Inflammatory macrophage (primary cell): Measurements from ENCODE around the gene LAMA4.
A peak's percentile ranks its signal among the peaks of the same experiment; 100 is the strongest.

Experiments
- DNase-seq, 2 donors: peaks; one replicate each; pipeline ENCODE4 v3.0.0-alpha.2; 2020 to 2022

The LAMA4 gene

DNA sequence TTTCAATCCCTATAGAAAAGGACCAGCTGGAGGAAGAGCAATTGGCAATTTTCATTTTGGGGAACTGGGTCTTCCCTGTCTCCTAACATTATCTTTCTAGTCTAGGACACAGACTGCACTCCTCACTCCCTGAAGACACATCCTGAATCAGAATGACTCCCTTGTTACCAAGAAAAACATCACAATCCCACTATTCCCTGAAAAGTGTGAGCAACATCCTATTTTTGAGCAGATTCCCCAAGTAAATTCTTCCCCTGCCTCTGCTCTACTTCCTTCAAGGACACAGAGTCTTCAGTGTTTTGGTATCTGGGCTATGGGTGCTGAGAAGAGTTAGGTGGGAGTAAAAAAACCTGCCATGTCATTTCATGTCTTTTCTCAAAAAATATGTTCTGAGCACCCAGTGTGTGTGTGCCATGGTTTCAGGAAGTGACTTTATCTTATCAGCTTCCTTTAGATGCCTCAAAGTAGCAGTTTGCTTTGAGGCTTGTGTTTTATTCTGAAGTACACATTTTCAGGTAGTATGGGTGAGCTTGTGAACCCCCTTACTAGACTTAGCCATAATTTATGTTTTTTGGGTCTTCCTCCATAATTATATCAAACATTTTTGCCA is 12.4 kb downstream of the LAMA4 start:
- DNase-seq = no peak

DNA sequence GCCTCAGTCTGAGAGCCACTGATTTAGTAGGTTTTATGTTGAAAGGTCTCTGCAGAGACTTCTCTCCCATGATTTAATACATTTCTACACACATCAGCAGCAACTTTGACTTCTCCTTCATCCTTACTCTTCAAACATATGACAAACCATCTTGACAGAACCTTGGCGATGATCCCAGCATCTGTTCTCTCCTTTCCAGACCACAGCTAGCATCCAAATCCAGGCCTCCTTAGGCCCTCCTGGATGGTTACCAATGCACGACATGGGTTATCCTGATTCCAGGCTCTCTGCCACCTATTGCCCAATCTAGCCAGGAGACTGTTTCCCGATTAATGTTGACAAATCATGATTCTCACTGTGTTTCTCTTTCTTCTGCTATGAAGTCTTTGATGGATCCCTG is 16.8 kb downstream of the LAMA4 start:
- DNase-seq = no peak

DNA sequence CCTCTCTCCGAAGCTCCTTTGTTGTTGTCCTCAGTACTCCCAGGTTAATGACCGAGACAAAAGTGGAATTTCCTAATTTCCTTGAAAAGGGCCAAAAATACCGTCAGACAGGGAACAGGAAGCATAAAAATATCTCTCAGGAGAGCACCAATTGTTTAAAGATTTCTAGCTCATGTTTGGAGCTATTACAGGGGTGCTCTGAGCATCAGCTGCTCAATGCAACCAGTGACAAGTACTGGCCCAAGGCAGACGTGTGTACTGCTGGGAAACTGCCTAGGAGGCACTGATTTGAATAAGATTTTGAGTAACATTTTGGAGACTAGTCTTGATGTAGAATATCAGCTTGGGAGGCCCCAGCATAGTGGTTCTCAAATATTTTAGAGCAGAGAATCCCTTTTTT is 17.3 kb downstream of the LAMA4 start:
- no peak for DNase-seq

DNA sequence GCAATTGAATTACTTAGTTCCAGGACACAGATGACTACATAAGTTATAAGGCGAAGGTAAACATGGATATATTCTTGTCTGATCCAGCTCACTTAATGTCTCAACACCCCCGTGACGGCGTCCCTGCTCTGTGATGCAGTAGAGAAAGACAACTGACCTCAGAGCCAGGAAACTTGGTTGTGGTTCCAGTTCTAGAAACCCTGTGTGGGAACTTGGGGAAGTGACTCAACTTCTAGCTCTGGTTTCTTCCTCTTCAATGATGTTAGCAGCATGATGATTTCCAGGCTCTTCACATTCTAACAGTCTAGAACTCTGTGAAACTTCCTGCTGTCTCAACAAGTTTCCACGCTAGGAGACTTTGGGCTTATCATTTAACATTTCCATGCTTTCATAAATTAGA is 18.4 kb downstream of the LAMA4 start:
- DNase-seq = peak; percentile 79 to 87

DNA sequence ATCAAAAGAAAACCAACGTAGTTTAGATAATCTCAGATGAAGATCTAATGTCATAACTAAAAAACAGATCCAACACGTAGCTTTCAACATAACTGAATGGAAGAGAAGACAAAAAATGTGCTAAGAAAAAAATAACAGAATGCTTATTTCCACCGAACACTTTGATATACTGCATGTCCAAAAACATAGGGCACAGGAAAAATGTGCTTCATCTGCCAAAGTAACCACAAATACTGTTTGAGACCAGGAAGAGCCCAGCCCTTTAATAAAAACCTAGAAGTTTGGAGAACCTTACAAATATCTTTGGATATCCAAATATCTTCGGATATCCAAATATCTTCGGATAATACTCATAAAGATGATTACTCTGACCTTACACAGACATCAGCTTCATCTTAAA is 19.8 kb downstream of the LAMA4 start:
- no peak for DNase-seq

DNA sequence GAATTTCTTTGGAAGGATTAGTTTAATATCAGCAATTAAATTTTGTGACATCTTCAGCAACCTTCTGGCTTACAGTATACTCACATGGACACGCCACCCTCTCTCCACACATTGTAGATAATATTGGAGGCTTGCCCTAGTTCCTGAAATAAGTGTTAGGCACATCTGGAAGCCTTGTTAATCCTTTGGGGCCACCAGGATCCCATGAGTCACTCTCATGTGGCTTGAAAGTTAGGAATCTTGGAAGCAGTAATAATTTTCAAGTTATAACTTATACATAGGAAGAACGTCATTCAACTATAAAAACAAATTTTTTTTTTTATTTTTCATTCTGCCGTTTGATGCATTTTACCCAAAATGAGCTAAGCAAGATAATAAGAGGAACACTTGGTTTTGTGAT is 20.5 kb downstream of the LAMA4 start:
- no peak for DNase-seq

DNA sequence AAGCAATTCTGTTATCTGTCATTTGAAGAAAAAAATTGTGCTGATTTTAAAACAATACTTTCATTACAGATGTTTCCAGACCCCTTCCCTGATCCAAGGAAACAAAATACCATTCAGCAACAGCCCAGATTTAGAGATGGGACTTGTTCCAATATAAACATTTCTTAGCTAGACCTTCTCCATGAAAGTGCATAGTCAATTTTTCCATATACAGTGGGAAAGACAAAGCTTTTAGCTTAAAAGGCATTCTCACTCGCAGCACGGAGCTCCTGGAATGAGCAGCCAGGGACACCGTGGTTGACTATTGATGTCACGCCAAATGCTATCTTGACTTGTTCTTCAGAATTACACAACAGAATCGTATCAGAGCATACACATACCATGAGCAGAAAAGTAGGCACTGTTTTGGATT is 21.5 kb downstream of the LAMA4 start:
- no peak for DNase-seq

DNA sequence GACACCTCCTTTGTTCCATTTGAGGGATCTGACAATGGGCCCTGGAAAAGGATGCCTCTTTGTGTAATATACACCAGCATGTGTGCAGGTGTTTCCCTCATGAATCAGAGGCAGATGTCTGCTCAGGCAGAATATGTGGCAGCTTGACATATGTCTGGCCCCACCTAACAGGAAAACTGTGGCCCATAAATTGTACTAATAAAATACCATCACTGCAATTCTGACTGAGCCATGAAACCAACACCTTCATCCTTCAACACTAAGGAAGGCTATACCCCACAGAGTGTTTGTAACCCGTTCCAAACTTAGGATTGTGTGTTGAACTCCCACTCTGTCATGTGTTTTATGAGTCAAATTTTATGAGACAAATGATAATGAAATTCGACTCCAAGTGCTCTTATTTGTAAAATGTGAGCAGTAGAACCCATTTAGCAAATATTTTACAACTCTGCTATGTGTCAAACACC is 22.7 kb downstream of the LAMA4 start:
- no peak for DNase-seq

DNA sequence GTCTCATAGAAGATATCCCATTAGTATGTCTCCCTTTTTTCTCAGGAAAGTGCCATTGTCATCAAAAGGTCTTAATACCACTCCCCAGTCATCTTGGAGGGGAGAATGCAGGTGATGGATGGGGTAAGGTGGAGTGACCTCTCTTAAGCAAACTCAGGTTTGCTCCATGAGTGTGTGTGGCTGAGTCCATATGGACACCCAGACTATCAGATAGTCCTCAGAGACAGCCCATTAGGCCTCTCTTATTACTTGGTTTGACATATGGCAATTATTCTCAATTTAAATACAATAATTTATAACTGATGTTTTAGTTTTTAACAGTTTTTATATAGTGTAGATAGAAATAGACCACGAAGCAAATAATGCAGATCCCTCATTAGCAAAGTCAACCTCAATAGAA is 23.2 kb downstream of the LAMA4 start:
- DNase-seq = no peak

DNA sequence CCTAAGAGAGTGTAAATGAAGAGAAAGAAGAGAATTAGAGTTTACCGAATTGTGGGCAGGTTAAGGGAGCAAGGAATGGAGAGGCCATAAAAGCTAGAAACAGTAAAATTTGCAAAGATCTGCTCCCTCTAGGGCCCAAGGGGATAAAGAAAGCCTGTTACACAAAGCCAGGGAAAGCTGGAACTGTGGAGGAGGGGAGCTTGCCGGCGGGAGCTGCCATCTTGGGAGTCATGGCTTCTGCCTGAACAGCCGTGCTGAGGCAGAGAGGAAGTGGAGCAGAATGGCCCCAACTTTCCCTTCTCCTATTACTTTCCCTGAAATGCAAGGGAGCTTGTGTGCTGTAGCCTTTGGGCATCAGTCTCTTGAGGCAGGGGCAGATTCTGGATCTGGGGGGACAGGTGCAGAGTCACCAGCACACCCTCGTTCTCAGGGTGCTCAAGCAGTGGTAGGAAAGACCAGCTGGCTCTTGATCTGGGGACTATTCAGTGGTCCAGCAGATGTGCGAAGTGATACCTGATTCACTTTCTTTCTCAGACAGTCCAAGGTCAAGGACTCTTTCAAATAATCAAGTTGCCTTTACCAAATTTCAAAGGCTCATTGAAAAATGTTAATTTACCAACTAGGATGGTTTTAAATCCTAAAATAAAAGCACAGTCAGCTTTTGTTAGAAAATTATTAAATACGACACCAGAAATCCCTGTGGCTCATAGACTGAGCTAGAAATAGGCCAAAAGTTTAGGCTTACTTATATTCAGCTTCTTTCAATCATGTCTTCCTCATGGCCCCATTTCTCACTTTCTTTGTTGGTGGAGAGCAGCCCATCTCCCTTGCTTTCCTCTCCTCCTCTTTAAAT is 25.7 kb downstream of the LAMA4 start:
- no peak for DNase-seq

DNA sequence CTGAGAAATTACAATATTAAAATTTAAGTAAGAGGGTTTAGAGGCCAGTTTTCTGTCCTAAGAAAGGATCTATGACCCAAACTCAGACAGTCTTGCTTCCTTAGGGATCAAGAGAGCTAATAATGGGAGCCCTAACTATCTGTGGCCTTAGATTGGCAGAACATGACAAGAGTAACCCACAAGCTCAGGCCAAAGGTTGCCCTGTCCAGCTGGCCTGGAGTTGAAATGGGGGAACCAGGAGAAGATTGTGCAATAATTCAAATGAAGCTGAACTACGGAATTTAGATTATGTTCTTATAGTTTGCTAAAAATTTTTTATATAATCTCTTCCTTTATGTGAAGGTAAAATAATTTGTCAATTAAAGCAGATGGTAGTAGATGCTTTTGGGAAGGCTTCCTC is 26.4 kb downstream of the LAMA4 start:
- no peak for DNase-seq

DNA sequence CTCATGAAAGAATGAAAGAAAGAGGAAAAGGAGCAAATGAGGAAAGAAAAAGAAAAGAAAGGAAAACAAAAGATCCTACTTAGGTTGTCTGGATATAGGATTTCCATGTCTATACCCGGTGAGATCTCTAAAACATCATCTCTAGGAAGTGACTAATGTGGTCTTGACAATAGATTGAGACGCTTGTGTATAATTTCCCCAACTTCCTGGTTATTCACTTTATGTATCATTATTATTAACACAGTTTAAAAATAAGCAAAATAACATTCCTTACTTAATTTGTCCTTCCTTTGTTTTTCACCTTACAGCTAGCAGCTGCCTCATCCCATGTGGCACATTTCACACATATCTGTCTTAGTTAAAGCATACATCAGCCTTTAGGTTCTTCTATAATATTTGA is 27.0 kb downstream of the LAMA4 start:
- no peak for DNase-seq

DNA sequence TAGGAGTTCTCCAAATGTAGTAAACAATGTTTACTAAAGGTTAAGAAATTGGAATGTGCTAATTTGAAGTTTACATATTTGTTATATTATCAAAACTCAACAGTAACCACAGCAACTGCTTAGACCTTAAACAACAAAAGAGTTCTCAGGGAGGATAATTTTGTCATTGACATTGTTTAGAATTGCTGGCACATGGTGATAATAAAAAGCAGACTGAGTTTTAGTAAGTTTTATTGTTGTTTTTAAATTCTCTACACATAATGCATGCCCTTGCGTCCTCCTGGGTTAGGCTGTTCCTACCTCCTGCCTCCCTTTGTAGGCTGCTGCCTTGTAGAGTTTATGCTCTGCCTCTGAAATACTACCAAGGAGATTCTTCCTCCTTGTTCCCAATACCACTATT is 28.7 kb downstream of the LAMA4 start:
- no peak for DNase-seq

DNA sequence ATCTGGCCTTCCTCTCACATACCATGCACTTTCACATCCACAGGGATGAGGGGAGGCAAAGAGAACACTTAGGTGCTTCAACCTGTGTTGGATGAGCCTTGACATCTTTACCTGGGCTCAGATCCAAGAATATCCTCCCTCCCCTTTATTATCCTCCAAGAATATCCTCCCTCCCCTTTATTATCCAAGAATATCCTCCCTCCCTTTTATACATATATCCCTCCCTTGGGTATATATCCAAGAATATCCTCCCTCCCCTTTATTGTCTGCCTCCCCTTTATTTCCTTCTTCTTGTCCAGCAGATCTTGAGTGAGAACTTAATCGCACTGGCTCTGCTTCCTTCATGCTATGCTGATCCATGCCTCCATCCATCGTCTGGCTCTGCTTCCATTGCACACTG is 30.3 kb downstream of the LAMA4 start:
- no peak for DNase-seq

DNA sequence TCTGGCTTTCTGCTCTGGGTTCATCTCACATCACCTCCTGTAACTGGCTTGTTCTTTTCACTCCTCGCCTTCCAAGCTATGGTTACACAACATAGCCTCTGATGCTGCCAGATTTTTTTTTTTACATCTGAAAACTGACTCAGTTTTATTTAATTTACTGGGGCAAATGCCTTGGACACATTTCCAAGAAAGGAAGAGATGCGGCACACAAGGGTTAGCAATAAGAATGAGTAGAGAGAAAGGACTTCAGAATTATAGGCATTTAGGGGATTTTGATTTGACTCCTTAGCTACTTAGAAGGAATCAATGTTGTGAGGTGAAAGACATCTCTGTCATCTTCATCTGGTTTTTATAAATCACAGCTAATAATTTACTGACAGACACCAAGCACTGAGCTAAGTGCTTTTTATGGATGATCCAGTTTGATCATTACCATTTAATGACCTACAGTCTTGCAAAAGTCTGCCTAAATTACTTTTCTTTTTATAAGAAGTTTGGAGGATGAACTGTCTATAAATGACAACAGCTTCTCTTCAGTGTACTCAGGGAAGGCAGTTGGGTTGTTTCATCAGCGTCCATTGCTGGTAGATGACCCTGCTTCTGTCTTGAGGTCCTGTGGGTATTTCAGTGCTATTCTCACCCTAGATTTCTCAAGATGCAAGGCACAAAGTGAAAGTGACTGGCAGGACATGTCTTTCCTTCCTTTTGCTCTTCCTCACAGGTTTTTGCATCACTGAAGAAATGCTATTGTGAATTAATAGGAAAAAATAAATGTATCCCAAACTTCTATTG is 31.1 kb downstream of the LAMA4 start:
- no peak for DNase-seq

DNA sequence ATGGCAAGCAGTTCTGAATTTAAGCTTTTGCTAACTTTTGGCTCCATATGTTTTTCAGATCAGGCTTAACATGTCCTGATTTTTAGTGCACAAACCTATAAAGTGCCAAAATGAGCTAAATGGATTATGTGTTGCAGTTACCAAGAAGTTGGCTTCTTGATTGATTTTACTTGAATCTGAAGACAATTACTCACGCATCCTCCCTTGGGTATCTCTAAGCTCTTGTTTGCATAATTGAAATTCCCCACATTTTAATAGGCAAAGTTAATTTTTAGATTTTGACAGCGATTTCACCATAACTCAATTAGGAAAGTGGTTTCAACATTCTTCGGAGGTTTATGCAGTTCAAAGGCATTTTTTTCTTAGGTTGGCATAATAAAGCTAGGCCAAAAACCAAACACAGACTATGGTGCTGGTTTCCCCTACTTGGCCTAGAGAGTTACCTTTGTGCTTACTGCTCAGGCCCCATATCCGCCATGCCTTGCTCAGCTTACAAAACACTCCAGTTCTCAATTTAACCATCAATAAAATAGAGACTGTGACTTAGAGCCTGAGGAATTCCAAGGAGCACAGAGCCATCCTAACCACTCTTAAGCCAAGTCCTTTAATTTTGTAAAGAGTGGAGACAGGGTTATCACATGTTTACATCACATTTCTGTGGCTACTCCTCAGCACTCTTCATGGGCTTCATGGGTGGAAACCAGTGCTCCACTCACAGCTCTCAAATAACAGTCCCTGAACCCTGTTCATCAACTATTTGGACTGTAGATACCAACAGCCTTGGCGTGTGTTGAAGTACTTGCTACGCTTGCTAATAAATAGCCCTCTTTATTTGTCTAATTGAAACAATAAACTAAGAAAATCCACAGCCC is 32.1 kb downstream of the LAMA4 start:
- no peak for DNase-seq

DNA sequence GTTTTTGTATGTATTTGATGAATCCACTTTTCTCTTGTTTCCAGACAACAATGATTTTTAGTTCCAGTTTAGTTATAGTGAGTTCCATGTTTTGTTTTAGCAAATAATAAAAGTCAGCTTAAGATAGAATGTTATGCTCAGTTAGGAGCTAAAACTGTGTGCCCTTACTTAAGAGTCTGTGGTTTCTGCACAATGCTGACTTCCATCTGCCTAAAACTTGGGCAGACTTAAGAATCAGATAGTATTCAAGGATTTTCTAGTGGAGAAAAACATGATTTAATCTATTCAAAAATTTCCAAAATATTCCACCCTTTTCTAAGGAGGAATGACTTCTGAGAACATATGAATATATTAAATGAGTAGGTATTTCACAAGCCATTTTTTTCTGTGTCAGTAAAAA is 32.8 kb downstream of the LAMA4 start:
- no peak for DNase-seq

DNA sequence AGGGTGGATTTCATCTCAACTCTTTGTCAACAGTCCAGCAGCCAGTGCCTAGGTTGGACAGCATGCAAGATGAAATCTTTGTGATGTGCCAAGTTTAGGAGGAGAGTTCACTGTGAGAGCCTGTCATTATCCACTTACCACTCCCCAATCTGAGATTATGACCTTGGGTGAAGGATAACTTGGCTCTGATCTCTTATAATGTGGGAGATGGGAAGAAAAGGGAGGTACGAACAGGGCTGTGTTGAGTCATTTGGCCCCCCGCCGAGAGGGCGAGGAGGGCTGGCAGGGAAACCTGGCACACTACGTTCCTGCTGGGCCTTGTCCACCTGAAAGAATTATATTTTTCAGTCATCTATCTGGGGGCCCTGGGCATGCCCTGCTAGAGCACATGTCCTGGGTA is 35.8 kb downstream of the LAMA4 start:
- no peak for DNase-seq

DNA sequence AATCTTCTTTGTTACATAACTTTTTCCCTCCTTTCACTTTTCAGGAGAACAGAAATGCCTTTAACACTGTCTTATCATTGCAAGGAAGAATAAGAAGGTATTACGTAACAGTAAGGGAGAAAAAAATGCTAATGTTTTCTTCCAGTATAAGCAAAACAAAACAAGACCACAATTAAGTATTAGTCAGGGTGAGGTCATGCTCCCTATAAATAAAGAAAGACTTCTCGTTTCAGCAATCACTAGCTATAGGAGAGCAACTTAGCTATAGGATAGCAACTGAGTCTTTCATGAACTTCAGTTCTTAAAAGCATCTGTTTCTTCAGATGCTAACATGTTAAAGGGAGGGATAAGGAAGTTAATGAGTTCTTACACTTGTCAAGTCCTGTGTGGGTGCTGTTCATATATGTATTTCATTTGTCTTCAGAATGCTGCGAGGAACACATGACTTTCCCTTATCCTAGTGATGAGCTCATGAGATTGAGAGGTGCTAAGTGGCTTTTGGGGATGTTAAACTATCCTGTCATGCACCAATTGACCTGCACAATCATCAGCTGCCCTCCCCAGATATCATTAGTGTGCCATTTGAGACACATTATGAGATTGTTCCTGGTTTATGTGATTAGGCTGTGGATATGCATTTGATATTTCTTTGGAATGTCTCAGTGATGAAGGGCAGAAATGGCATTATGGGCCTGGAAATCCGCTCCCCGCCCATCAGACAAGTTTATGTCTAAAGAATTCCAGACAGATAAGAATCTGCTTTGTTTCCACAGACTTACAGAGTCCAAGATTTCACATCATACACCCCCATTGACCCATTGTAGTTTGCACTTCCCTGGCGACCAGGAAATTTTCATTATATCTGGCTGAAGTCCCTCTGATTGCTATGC is 37.5 kb downstream of the LAMA4 start:
- DNase-seq = peak; percentile 63 to 67

DNA sequence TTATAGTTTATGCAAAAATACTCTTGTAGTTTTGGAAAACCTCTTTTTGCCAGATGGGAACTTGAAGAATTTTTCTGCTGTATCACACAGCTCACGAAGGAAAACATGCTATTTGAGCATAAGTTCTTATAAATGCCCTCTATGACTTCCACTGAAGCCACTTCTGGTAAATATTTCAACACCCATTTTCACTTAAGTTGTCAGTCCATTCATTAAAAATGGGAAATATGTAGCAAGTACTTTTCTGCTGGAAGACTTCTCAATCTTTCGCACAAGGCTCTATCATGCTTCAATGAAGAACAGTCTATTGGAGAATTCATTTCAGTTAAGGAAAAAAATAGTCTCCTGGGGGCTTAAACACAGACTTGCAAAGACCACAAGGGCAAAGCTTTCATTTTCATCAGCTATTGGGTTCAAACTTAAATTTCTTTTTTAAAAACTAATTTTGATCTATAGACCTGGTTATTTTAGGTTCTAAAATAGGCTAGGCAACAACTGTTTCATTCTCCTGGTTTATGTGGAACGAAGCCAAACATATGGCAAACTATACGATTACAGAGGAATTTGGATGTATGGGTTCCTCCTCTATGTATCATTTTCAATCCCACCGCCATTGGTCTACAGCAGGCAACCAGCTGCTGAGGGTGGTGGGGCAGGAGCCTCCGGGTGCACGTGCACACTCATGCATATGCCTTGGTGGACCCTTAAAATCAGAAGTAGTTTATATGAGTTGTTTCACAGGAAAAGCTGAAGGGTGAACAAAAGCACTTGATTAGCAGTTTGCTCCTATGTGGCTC is 38.7 kb downstream of the LAMA4 start:
- DNase-seq = peak; percentile 30 to 51
